ENCODE results near the gene ICE2.
A peak's percentile ranks its signal among the peaks of the same experiment; 100 is the strongest.
"Not testable (repeated sequence)": the region's sequence is repeated elsewhere in the genome, so short reads cannot be mapped to it uniquely, and the experiment has no call there.

The ICE2 gene

GRCh38 chr15:60448668-60449360 lies 30.1 kb downstream of the ICE2 start:
- no peak for DNase-seq (ENCODE audit: low read depth)

DNA sequence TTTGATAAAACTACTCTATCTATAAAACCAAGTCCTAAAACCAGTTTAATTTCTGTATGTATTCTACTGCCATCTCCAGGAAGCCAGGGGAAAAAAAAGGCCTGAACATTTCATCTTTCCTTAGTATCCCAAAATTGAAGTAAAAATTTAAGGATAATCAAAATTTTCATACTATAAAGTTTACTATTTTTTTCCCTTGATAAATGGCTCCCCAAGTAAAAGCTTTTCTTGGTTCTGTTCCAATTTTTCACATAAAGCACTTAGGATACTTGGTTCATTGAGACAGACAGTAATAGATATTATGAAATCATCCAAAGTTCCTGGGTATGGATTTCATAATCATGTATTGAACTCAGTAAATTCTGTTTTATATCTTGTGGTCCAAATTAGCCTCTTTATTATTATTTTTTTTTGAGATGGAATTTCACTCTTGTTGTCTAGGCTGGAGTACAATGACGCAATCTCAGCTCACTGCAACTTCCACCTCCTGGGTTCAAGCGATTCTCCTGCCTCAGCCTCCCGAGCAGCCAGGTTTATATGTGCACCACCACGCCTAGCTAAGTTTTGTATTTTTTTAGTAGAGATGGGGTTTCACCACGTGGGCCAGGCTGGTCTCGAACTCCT lies 34.5 kb downstream of the ICE2 start:
- no peak for DNase-seq (ENCODE audit: low read depth)

DNA sequence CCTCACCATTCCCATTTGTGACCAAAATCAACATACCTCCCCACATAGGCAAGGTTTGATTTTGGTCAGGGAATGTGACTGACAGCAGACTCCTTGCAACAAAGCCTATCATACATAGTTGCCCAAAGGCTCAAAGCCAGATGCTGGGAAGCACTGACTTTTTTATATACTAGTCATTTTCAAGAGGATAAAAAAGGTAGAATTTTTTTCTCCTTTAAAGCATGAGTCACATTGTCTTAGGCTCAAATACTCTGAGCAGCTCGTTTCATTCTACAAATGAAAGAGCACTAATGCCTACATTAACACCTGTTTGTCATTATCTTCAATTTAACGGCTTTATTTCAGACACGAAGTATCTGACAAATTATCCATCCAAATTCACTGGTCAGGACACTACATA lies 36.2 kb downstream of the ICE2 start:
- no peak for DNase-seq (ENCODE audit: low read depth)

- DNase-seq (ENCODE audit: low read depth) = no peak
These were observed 36.8 kb downstream of the ICE2 start for GRCh38 chr15:60442031-60442650.

GRCh38 chr15:60441331-60441730 lies 37.6 kb downstream of the ICE2 start:
- DNase-seq (ENCODE audit: low read depth) = no peak

- no peak for DNase-seq (ENCODE audit: low read depth)
These were observed 40.3 kb downstream of the ICE2 start for GRCh38 chr15:60438646-60439045.

GRCh38 chr15:60428935-60429334 lies 50.0 kb downstream of the ICE2 start:
- DNase-seq (ENCODE audit: low read depth) = no peak

DNA sequence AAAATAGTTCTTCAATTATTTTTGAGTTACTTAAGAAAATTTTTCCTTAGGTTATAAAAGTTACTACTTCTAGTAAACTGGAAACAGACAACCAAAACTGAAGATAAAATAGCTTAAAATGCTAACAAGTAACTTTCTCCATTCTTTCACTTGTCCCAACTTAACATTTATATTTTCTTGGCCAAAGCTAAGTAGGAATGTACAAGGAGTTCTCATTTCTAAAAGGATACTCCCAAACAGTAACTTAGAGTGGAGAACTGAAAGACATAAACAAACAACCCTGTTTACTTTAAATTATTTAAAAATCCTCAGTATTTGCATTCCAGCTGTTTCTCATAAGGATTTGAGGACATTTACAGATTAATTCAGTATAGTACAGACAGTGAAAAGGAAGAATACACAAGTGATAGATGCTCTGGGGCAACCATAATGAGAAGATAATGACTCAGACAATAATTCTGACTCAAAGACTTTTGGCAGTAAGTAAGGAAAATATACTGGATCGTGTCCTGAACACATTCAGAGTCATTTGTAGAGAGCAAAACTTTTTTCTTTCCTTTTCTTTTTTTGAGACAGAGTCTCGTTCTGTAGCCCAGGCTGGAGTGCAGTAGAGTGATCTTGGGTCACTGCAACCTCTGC lies 52.0 kb downstream of the ICE2 start:
- DNase-seq (ENCODE audit: low read depth) = no peak

DNA sequence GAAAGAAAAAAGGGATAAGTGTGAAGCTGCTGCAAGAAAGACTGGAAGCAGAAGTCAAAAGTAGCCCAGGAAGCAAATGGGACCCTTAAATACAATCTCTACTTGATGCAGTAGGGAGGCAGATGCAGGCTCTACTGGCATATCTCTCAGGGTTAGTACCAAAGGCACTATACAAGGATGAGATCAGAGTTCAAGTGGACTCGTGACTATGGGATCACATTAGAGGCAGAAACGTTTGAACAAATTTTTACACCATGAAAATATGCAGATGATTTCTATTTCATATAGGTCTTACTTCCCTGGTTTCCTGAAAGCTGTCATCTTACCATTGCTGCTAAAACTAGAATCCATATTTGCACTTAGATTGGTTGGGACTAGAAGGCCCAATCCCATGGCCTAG lies 53.5 kb downstream of the ICE2 start:
- DNase-seq (ENCODE audit: low read depth) = no peak

DNA sequence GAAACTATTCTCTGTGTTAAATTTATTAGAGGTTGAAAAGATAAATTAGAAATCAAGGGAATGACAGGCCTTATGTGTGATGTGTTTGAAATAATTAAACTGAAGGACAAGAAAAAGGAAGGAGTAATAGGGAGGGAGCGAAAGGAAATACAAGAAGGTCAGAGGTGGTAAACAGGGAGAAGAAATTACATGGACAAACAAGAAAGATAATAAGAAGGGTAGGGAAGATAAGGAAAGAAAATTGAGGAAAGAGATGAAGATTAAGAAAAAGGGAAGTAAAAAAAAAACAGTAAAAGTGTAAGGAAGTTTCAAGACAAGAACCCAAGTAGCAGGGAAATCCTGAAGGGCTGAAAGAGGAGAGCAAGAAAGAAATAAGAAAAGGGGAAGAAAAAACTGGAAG lies 54.9 kb downstream of the ICE2 start:
- no peak for DNase-seq (ENCODE audit: low read depth)

GRCh38 chr15:60423537-60423936 lies 55.4 kb downstream of the ICE2 start:
- DNase-seq (ENCODE audit: low read depth) = peak; percentile 8

- DNase-seq (ENCODE audit: low read depth) = no peak
These were observed 57.4 kb downstream of the ICE2 start for GRCh38 chr15:60421544-60421943.

GRCh38 chr15:60420203-60420716 lies 58.7 kb downstream of the ICE2 start:
- DNase-seq (ENCODE audit: low read depth) = no peak

DNA sequence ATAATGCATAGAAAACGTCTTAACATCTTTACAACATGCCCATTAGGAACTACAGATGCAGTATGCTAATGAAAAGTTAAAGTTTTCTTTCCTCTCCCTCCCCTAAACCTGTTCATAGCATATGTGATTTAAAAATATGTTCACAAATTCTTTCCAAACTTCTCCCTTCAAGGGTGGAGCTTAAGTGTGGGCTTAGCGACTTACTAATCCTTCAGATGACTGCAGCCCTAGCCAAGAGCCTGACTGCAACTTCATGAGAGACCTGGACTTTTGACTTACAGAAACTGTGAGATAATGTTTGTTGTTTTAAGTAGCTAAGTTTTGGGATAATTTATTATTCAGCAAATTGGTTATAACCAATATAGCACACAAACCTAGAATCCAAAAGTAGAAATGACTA lies 59.2 kb downstream of the ICE2 start:
- no peak for DNase-seq (ENCODE audit: low read depth)

DNA sequence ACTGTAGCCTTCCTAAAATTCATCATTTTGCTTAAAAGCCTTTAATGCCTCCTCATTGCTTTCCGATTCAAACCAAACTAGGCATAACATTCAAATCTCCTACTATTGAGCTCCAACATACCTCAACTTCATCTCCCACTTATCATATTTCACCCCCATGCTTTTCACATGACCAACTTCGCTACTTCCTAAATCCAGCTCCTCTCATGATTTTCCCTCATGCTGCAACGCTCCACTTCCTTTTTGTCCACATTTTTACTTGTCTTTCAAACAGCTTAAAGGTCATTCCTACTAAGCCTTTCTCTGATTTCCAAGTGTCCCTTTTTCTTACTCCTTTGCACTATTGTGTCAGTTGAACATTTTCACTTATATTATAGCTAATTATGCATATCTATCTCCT lies 60.8 kb downstream of the ICE2 start:
- no peak for DNase-seq (ENCODE audit: low read depth)

DNA sequence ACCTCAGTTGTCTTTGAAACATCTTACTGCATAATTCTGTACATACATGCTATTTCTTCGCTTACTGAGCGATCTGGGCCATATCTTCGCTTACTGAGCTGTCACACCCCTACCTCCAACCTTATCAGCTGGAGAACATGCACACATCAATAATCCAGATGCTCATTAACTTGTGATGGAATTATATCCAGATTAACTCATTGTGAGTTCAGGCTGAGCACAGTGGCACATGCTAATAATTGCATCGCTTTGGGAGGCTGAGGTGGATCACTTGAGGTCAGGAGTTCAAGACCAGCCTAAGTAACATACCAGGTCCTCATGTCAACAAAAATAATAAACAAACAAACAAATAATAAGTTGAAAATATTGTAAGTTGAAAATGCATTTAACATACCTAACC lies 61.8 kb downstream of the ICE2 start:
- DNase-seq (ENCODE audit: low read depth) = no peak

GRCh38 chr15:60416484-60416883 lies 62.5 kb downstream of the ICE2 start:
- no peak for DNase-seq (ENCODE audit: low read depth)

DNA sequence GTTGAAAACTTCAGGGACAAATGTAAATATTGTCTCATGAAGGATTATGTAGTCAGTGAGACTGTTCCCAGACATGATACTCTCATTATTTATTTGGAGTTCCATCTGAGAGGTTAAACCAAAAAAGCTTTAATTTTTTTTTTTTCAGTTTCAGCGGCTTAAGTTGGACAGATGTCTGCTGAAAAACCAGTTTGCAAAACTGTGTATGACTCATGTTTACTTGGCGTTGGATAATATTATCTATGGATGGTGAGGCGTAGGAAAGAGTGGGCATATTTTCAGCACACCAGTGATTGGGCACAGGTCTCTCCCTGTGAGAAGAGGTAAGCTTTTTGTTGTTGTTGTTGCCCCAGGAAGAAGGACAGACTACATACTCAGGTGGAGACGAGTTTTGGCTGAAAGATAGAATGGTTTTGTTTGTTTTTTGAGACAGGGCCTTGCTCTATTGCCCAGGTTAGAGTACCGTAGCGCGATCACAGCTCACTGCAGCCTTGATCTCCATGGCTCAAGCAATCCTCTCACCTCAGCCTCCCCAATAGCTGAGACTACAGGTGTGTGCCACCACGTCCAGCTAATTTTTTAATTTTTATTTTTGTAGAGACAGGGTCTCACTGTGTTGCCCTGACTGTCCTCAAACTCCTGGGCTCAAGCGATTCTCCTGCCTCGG lies 64.8 kb downstream of the ICE2 start:
- DNase-seq (ENCODE audit: low read depth) = no peak

- DNase-seq (ENCODE audit: low read depth) = no peak
These were observed 65.6 kb downstream of the ICE2 start for GRCh38 chr15:60413231-60413824.

DNA sequence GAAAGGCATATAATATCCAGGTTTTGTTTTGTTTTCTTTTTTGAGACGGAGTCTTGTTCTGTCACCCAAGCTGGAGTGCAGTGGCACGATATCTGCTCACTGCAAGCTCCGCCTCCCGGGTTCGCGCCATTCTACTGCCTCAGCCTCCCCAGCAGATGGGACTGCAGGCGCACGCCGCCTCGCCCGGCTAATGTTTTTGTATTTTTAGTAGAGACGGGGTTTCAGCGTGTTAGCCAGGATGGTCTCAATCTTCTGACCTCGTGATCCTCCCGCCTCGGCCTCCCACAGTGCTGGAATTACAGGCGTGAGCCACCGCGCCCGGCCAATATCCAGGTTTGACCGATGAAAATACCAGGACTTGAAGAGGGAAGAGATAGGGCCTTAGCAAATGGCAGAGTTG lies 66.1 kb downstream of the ICE2 start:
- DNase-seq (ENCODE audit: low read depth) = not testable (repeated sequence)

GRCh38 chr15:60411774-60412425 lies 67.0 kb downstream of the ICE2 start:
- no peak for DNase-seq (ENCODE audit: low read depth)
